IPS-20b (cell line): ENCODE measurements around the gene TNIP1.

Experiments
- H3K27ac ChIP-seq: one replicate; pipeline ENCODE4 v1.5.1; 2013; ENCODE audit warnings: low read length
- H3K27me3 ChIP-seq: 2 replicates; pipeline ENCODE4 v1.6.1; 2013; ENCODE audit warnings: mild to moderate bottlenecking, low read length, inconsistent platforms; ENCODE audit not compliant: insufficient read depth
- H3K36me3 ChIP-seq: 2 replicates; pipeline ENCODE4 v1.6.1; 2013; ENCODE audit warnings: low read depth, mild to moderate bottlenecking, inconsistent platforms, low read length, moderate library complexity; ENCODE audit not compliant: insufficient read depth
- H3K4me1 ChIP-seq: 2 replicates; pipeline ENCODE4 v1.6.1; 2013; ENCODE audit warnings: mild to moderate bottlenecking, control low read depth, inconsistent platforms, low read length, moderate library complexity; ENCODE audit not compliant: insufficient read depth
- H3K4me3 ChIP-seq: 2 replicates; pipeline ENCODE4 v1.5.1; 2013; ENCODE audit warnings: mild to moderate bottlenecking, low read length, inconsistent platforms
- H3K9ac ChIP-seq: 2 replicates; pipeline ENCODE4 v1.6.1; 2013; ENCODE audit warnings: low read depth, mild to moderate bottlenecking, inconsistent platforms, low read length, moderate library complexity
- H3K9me3 ChIP-seq: 2 replicates; pipeline ENCODE4 v1.6.1; 2013; ENCODE audit warnings: mild to moderate bottlenecking, low read depth, low read length, inconsistent platforms; ENCODE audit not compliant: insufficient read depth

The TNIP1 gene

DNA sequence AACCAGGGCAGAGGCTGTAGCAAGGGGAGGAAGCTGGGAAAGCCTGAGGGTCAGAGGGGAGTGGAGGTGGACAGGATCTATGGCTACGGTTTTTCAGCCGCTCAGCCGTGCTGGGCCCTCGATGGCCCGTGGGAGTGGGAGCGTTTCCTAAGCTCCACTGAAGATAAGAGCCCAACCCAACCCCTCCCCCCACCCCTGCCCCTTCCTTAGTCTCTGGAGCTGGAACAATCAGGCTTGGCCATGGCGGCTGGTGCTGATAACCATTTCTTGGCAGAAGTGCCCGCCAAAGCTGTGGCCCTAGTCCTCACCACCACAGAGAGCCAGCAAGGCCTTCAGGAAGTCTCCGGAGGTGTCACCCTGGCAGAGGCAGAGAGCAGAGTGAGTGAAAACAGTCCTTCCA, 20.3 kb upstream of the TNIP1 start:
- Histone ChIP-seq H3K4me1 (no peaks in the 10 kb centered on the region), H3K9ac (no peak overlapping the region), H3K9me3 (no peaks in the 10 kb centered on the region), H3K27me3 (no peaks in the 10 kb centered on the region), H3K36me3 (peaks cover 30% of the 10 kb centered on the region), H3K4me3 (no peak overlapping the region), H3K27ac (no peak overlapping the region)

GRCh38 chr5:151100681-151101080, 19.8 kb upstream of the TNIP1 start:
- no peak overlapping the region for H3K4me3 ChIP-seq
- peaks cover 30% of the 10 kb centered on the region for H3K36me3 ChIP-seq
- H3K27me3 ChIP-seq: no peaks in the 10 kb centered on the region
- no peaks in the 10 kb centered on the region for H3K9me3 ChIP-seq
- H3K27ac ChIP-seq: no peak overlapping the region
- peaks cover 2% of the 10 kb centered on the region; the same call in 1 of the 2 replicates for H3K4me1 ChIP-seq
- H3K9ac ChIP-seq: no peak overlapping the region

DNA sequence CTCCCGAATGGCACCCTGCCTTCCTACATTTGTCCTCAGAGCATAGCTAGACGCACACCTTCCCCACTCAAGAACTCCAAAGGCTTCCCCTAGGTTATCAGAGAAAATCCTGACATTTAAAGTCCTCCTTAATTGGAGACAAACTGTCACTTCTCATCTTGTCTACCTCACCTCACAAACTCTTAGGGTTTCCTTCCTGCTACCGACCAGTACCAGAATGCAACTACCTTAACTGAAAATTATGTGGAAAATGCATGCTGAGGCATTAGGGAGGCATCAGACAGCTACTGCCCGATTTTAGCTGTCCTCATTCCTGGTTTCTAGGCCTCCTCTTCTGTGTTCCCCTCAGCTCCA, 17.9 kb upstream of the TNIP1 start:
- Histone ChIP-seq H3K9me3 (no peaks in the 10 kb centered on the region), H3K9ac (no peak overlapping the region), H3K4me1 (peaks cover 19% of the 10 kb centered on the region), H3K4me3 (no peak overlapping the region), H3K27ac (no peak overlapping the region), H3K36me3 (peaks cover 15% of the 10 kb centered on the region), H3K27me3 (no peaks in the 10 kb centered on the region)

DNA sequence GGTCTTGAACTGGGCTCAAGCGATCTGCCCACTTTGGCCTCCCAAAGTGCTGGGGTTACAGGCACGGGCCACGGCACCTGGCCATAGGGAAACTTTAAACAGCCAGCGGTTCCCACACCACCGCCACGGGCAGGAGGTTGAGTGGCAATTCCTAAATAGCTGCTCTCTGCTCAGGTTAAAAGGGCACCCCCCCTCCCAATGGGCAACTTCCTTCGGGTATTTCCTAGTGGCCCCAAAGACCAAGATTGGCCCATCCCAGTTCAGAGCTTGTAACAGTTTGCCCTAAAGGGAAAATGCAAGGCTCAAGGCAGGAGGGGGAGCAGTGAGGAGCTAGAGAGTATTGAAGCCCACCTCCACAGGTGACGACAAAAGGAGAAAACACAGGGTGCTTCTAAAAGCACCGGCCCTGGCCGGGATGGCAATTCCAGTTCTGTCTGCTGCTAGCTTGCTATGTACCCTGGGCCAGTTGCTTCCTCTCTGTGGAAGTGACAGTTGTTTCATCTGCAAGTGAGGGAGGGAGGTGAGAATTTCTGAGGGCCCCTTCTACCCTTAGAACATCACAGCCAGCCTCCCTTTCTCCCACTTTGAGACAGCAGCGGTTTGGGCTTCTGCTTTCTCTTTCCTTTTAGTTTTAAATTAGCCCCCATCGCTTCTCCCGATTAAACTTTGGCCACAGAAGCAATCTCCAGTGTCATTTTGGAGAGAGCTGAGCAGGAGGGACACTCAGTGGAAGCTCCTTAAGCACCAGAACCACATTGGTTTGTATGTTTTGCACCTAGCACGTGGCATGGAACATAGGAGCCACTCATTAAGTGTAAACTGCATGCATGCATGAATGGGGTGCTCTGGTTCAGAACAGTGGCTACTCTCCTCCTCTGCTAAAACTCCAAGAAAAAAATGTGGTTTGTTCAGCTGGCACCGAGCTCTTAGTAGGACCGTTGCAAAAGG, 17.3 kb upstream of the TNIP1 start:
- Histone ChIP-seq H3K4me1 (peaks cover 24% of the 10 kb centered on the region), H3K4me3 (no peak overlapping the region)

GRCh38 chr5:151097061-151097460, 16.2 kb upstream of the TNIP1 start:
- no peak overlapping the region for H3K4me3 ChIP-seq
- H3K27me3 ChIP-seq: no peaks in the 10 kb centered on the region
- peaks cover 24% of the 10 kb centered on the region for H3K4me1 ChIP-seq
- H3K9ac ChIP-seq: no peak overlapping the region
- H3K36me3 ChIP-seq: peaks cover 12% of the 10 kb centered on the region
- no peaks in the 10 kb centered on the region for H3K9me3 ChIP-seq
- no peak overlapping the region for H3K27ac ChIP-seq

More for the DNA sequence above, 17.3 kb upstream of the TNIP1 start:
- Histone ChIP-seq H3K27me3 (no peaks in the 10 kb centered on the region), H3K9ac (no peak overlapping the region), H3K27ac (no peak overlapping the region), H3K36me3 (peaks cover 15% of the 10 kb centered on the region), H3K9me3 (no peaks in the 10 kb centered on the region)

DNA sequence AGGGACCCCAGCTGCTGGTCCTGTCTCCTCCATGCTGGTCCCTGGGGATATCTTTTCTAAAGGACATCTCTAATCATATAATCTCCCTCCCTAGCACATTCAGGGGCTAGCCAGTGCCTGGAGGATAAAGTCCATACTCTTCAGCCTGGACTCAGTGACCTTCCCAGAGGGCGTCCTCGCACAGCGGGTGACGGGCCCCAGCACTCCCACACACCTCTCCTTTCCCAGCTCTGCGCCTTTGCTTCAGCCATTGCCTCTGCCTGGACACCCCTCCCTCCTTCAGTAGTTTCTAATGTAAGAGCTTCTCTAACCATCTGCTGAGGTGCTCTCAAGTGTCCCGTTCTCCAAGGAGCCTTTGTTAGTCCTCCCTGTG, 15.2 kb upstream of the TNIP1 start:
- H3K4me3 ChIP-seq: no peak overlapping the region
- H3K36me3 ChIP-seq: 0 out of 2 replicates have a peak, but pooled peaks cover 4% of the 10 kb centered on the region
- H3K9ac ChIP-seq: no peak overlapping the region
- no peaks in the 10 kb centered on the region for H3K27me3 ChIP-seq
- H3K9me3 ChIP-seq: no peaks in the 10 kb centered on the region
- H3K4me1 ChIP-seq: peaks cover 24% of the 10 kb centered on the region
- H3K27ac ChIP-seq: no peak overlapping the region

DNA sequence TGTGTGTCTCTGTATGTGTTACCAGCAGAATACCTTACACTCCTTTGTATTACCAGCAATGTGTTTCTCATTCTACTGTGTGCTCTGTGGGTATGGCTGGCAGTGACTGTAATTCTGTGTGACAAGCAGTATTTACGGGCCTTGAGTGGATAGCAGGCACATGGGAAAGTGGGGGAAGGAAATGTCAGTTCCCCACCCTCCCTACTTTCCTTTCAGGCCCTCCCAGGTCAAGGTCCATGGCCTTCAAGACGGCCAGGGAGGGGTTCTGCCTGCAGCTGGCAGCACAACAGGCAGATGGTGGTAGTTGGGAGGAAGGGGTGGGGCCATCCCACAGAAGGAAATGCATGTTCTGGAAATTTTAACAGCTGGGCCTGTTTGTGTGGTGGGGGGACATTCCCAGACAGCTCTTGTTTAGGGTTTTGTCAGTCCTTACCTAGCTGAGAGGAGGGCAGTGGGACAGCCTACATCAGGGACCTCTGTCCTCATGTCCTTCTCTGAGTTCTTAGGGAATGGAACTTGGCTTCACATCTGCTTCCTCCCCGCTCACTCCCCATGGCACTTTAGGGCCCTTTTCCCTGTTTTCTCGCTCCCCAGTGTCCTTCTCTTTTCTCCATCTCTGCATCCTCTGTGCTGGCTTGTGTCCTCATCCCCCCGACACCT, 14.6 kb upstream of the TNIP1 start:
- H3K27ac ChIP-seq: no peak overlapping the region
- H3K4me3 ChIP-seq: no peak overlapping the region
- H3K27me3 ChIP-seq: no peaks in the 10 kb centered on the region
- H3K9me3 ChIP-seq: no peaks in the 10 kb centered on the region
- no peak overlapping the region for H3K9ac ChIP-seq
- H3K36me3 ChIP-seq: 0 out of 2 replicates have a peak, but pooled peaks cover 3% of the 10 kb centered on the region
- peaks cover 24% of the 10 kb centered on the region for H3K4me1 ChIP-seq

DNA sequence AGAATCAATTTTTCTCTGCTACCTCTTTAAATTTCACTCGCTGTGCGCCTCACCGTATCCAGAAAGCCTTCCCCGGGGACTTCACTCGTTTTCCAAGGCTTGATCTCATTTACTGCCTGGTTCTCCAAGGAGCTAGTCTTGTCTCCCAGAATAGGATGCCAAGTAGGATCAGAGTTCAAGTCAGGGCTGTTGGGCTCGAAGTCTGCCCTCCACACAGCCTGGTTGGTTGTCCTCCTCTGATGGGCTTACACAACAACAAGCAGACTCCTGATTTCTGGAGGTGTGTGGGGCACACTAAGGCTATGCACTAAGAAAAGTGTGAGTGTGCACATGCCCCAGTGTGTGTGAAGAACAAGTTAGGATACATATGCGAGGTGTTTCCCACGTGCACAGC, 14.0 kb upstream of the TNIP1 start:
- Histone ChIP-seq H3K4me1 (peaks cover 24% of the 10 kb centered on the region), H3K9me3 (no peaks in the 10 kb centered on the region), H3K36me3 (no peaks in the 10 kb centered on the region), H3K27ac (no peak overlapping the region), H3K9ac (no peak overlapping the region), H3K4me3 (no peak overlapping the region), H3K27me3 (no peaks in the 10 kb centered on the region)

- Histone ChIP-seq H3K9ac (no peak overlapping the region), H3K9me3 (no peaks in the 10 kb centered on the region), H3K27me3 (no peaks in the 10 kb centered on the region), H3K4me1 (peaks cover 24% of the 10 kb centered on the region), H3K27ac (no peak overlapping the region), H3K4me3 (no peak overlapping the region), H3K36me3 (no peaks in the 10 kb centered on the region)
These were observed 13.4 kb upstream of the TNIP1 start for GRCh38 chr5:151094030-151094851.

GRCh38 chr5:151093476-151093889, 12.6 kb upstream of the TNIP1 start:
- Histone ChIP-seq H3K36me3 (no peaks in the 10 kb centered on the region), H3K9ac (no peak overlapping the region), H3K27ac (no peak overlapping the region), H3K4me3 (no peak overlapping the region), H3K4me1 (peaks cover 24% of the 10 kb centered on the region), H3K27me3 (no peaks in the 10 kb centered on the region), H3K9me3 (no peaks in the 10 kb centered on the region)

GRCh38 chr5:151092762-151093161, 11.9 kb upstream of the TNIP1 start:
- Histone ChIP-seq H3K9ac (no peak overlapping the region), H3K27me3 (no peaks in the 10 kb centered on the region), H3K36me3 (no peaks in the 10 kb centered on the region), H3K4me3 (no peak overlapping the region), H3K27ac (no peak overlapping the region), H3K4me1 (peaks cover 24% of the 10 kb centered on the region), H3K9me3 (no peaks in the 10 kb centered on the region)
